Mucosa of rectum (tissue), 2 donors: ENCODE results near the gene LYZ.
A peak's percentile ranks its signal among the peaks of the same experiment; 100 is the strongest.

Experiments used
- H3K27ac ChIP-seq, 2 donors: one replicate each; pipeline ENCODE4 v1.7.0; 2013; ENCODE audit warnings: inconsistent platforms in 2 of 2, low read depth in 2 of 2, low read length in 2 of 2
- H3K27me3 ChIP-seq, 2 donors: one replicate each; pipeline ENCODE4 v1.7.0; 2013; ENCODE audit warnings: low read length in 2 of 2; ENCODE audit not compliant: control insufficient read depth in 2 of 2, insufficient read depth in 2 of 2
- H3K36me3 ChIP-seq, 2 donors: one replicate each; pipeline ENCODE4 v1.7.0; 2013; ENCODE audit warnings: low read length in 2 of 2; ENCODE audit not compliant: control insufficient read depth in 2 of 2, insufficient read depth in 2 of 2
- H3K4me1 ChIP-seq, 2 donors: one replicate each; pipeline ENCODE4 v1.7.0; 2013; ENCODE audit warnings: low read length in 2 of 2, mild to moderate bottlenecking in 1 of 2; ENCODE audit not compliant: control insufficient read depth in 2 of 2, insufficient read depth in 2 of 2
- H3K4me3 ChIP-seq, 2 donors: one replicate each; pipeline ENCODE4 v1.7.0; 2013; ENCODE audit warnings: low read length in 2 of 2
- H3K9ac ChIP-seq, 2 donors: one replicate each; pipeline ENCODE4 v1.7.0; 2013; ENCODE audit warnings: low read length in 2 of 2, low read depth in 1 of 2, mild to moderate bottlenecking in 1 of 2
- H3K9me3 ChIP-seq, 2 donors: one replicate each; pipeline ENCODE4 v1.7.0; 2013; ENCODE audit warnings: low read length in 2 of 2; ENCODE audit not compliant: control insufficient read depth in 2 of 2
- donor health status: healthy.
- donor health status: Normal muscosa, but diverticular disease.

LYZ gene

GRCh38 chr12:69338120-69338859 lies 9.9 kb upstream of the LYZ start:
- Histone ChIP-seq H3K9me3 (no peaks in the 10 kb centered on the region), H3K4me1 (peaks cover 2 to 5% of the 10 kb centered on the region in 2 donors), H3K36me3 (no peaks in the 10 kb centered on the region), H3K9ac (no peak overlapping the region), H3K27ac (no peak overlapping the region), H3K4me3 (no peak overlapping the region), H3K27me3 (no peaks in the 10 kb centered on the region)

DNA sequence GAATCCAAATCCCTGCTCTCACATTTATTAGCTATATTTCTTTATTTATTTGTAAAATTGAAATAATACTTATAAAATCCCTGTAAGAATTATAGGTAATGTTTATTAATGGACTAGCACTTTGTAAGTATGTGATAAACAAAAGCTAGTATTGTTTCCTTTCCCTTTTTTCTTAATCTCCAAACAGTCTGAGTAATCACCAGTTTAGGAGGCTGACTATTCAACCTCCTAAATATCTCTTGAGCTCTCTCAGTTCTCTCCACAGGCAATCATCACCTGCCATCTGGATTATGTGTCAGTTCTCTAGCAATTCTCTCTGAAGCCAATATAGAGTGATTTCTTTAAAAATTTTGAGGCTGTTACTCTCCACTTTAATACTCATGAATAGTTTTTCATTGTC lies 9.2 kb upstream of the LYZ start:
- Histone ChIP-seq H3K9me3 (no peaks in the 10 kb centered on the region), H3K4me3 (no peak overlapping the region), H3K4me1 (peaks cover 2 to 5% of the 10 kb centered on the region in 2 donors), H3K36me3 (no peaks in the 10 kb centered on the region), H3K27ac (no peak overlapping the region), H3K9ac (no peak overlapping the region), H3K27me3 (no peaks in the 10 kb centered on the region)

DNA sequence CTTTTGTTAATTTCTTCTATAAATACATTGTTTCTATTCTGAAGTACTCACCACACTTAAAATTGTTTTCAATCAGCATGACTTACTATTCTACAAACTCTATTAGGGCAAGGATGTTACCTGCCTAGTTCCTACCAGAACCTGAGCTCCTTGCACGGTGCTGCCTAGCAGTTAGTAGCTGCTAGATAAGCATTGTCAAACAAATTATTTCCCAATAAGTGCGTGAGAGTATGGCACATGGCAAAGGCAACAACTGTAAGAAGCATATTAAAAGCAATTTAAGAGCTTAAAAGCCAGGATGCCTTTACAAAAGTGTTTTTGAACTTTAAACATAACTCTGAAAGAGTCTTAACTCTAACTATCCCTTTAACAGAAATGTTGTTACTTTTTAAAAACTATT lies 8.2 kb upstream of the LYZ start:
- Histone ChIP-seq H3K9ac (no peak overlapping the region), H3K9me3 (no peaks in the 10 kb centered on the region), H3K27ac (no peak overlapping the region), H3K4me1 (peaks cover 2 to 5% of the 10 kb centered on the region in 2 donors), H3K4me3 (no peak overlapping the region), H3K27me3 (no peaks in the 10 kb centered on the region), H3K36me3 (no peaks in the 10 kb centered on the region)

DNA sequence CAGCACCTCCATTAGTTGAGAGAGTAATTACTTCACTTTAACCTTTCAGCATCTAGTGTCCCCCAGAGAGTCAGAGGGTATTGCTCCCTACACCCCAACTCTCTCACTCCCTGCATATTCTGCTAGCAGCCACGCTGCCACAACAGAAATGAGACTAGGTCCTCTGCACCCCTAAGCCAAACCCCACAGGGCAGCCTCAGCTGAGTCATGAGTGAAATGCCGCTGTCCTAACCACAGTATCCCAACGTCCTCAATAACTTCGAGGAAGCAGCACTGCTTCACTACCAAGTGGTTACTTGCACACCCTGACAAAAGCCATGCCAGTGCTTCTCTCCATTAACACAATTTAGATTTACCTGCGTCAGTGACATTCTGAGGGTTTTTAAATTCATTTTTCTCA lies 6.9 kb upstream of the LYZ start:
- H3K27ac ChIP-seq, result no peak overlapping the region
- H3K4me1 ChIP-seq, result peaks cover 2 to 7% of the 10 kb centered on the region in 2 donors
- no peak overlapping the region for H3K9ac ChIP-seq
- no peaks in the 10 kb centered on the region for H3K36me3 ChIP-seq
- H3K4me3 ChIP-seq, result no peak overlapping the region
- no peaks in the 10 kb centered on the region for H3K27me3 ChIP-seq
- H3K9me3 ChIP-seq, result no peaks in the 10 kb centered on the region

DNA sequence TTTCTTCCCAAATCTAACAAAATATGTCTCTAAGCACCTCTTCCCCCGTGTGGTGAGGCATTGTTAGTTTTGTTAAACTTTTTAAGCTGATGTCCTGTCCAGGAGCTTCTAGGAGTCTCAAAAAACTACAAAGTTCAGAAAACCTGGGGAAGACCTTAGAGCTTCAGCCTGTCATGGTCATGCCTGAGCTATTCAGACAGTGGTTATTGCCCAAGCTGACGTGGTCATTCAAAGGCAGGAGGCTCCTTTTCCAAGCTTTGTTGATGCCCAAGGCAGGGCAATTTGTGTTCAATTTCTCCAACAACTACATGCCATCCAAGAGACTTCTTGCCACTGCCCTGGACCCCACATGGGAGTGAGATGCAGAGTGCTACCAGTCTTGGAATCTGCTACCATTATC lies 5.8 kb upstream of the LYZ start:
- Histone ChIP-seq H3K27ac (no peak overlapping the region), H3K9ac (no peak overlapping the region), H3K36me3 (no peaks in the 10 kb centered on the region), H3K9me3 (no peaks in the 10 kb centered on the region), H3K4me3 (no peak overlapping the region), H3K4me1 (peaks cover 2 to 7% of the 10 kb centered on the region in 2 donors), H3K27me3 (no peaks in the 10 kb centered on the region)

- Histone ChIP-seq H3K27ac (no peak overlapping the region), H3K9ac (no peak overlapping the region)
Observed at GRCh38 chr12:69343357-69343756, 4.8 kb upstream of the LYZ start.

DNA sequence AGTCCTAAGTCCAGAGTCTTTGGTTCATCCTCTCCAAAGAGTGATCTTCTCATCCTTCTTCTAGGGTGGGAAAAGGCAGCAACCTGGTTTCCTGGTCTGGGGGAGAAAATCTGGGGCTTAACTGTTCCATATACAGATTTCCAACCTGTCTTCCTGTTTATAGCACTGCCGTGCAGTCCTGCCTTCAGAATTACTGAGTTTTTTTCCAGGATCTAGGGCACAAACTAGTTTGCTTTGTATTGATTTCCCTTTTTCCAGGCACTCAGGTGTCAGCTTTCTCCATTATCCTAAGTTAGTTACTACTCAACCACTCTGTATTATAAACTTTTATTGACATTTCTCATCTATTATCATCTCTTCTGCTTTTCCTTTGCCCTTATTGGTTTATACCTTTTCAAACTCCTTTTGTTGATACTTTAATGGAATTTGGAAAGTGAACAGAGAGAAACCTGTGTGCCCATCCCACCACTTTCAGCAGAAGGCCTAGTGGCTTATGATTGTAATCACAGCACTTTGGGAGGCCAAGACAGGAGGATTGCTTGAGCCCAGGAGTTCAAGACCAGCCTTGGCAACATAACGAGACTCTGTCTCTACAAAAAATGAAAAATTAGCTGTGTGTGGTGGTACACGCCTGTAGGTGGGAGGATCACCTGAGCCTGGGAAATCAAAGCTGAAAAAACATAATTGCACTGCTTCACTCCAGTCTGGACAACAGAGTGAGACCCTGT lies 4.1 kb upstream of the LYZ start:
- Histone ChIP-seq H3K27ac (no peak overlapping the region), H3K27me3 (no peaks in the 10 kb centered on the region), H3K9me3 (no peaks in the 10 kb centered on the region), H3K4me1 (peaks cover 2 to 7% of the 10 kb centered on the region in 2 donors), H3K9ac (no peak overlapping the region), H3K36me3 (no peaks in the 10 kb centered on the region), H3K4me3 (no peak overlapping the region)

More at GRCh38 chr12:69343357-69343756, 4.8 kb upstream of the LYZ start:
- Histone ChIP-seq H3K9me3 (no peaks in the 10 kb centered on the region), H3K4me1 (peaks cover 2 to 8% of the 10 kb centered on the region in 2 donors), H3K4me3 (no peak overlapping the region), H3K27me3 (no peaks in the 10 kb centered on the region), H3K36me3 (no peaks in the 10 kb centered on the region)

DNA sequence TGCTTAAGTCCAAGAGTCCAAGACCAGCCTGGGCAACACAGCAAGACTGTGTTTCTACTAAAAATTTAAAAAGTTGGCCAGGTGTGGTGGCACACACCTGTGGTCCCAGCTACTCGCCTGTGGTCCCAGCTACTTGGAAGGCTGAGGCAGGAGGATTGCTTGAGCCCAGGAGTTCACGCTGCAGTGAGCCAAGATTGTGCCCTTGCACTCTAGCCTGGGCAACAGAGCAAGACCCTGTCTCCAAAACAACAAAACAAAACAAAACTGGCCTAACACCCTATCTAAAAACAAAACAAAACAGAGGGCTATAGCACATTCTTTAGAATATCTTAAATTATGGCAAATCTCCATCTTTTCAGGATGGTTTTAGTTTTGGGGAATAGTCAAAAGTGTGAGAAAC lies 3.1 kb upstream of the LYZ start:
- no peak overlapping the region for H3K27ac ChIP-seq

DNA sequence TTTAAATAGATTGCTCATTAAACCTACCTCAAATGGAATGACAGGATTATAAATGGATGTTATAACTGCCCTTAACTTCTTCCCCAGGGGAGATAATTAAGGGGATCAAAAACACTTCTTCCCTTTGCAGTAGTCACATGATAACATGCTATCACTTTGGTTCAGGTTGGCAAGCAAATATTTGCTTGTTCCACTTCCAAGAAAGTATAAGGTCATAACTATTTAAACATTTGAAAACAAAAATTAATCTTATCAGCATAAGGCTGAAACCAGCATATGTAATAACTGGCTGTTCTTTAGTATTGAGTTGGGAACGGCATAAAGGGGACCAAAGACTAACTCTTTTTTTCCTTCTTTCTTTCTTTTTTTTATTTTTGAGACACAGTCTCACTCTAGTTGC lies 2.4 kb upstream of the LYZ start:
- no peak overlapping the region for H3K4me3 ChIP-seq
- H3K9ac ChIP-seq, result no peak overlapping the region
- H3K27ac ChIP-seq, result no peak overlapping the region
- peaks cover 2 to 7% of the 10 kb centered on the region in 2 donors for H3K4me1 ChIP-seq
- H3K9me3 ChIP-seq, result no peaks in the 10 kb centered on the region
- H3K27me3 ChIP-seq, result no peaks in the 10 kb centered on the region
- H3K36me3 ChIP-seq, result no peaks in the 10 kb centered on the region

More for the DNA sequence above, 3.1 kb upstream of the LYZ start:
- no peaks in the 10 kb centered on the region for H3K36me3 ChIP-seq
- H3K4me3 ChIP-seq, result no peak overlapping the region
- peaks cover 2 to 7% of the 10 kb centered on the region in 2 donors for H3K4me1 ChIP-seq
- H3K9me3 ChIP-seq, result no peaks in the 10 kb centered on the region
- no peak overlapping the region for H3K9ac ChIP-seq
- no peaks in the 10 kb centered on the region for H3K27me3 ChIP-seq

DNA sequence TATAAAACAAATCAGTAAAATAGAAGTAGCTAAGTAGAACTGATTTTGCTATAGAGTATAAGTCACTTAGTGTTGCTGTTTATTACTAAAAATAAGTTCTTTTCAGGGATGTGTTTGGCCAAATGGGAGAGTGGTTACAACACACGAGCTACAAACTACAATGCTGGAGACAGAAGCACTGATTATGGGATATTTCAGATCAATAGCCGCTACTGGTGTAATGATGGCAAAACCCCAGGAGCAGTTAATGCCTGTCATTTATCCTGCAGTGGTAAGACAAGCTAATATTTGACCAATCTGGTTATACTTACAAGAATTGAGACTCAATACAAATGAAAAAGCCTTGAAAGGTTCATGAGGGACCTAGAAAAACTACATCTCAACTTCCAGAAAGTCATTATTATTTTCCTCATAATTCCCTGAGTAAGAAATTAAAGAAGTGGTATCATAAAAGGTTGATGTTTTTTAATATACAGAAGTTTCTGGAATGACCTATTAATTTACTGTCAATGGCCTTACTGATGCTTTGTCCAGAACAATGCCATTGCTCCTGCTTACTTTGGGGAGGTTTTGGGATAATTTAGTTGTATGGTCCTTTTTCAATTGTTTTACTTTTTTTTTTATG lies 1.9 kb downstream of the LYZ start:
- H3K27me3 ChIP-seq, result no peaks in the 10 kb centered on the region
- H3K4me3 ChIP-seq, result peak overlapping the region in 1 of 2 donors; percentile 1
- no peak overlapping the region for H3K27ac ChIP-seq
- H3K36me3 ChIP-seq, result no peaks in the 10 kb centered on the region
- peaks cover 0 to 7% of the 10 kb centered on the region in 2 donors for H3K4me1 ChIP-seq
- no peak overlapping the region for H3K9ac ChIP-seq
- no peaks in the 10 kb centered on the region for H3K9me3 ChIP-seq
